ENCODE results near the gene ADK.

DNA sequence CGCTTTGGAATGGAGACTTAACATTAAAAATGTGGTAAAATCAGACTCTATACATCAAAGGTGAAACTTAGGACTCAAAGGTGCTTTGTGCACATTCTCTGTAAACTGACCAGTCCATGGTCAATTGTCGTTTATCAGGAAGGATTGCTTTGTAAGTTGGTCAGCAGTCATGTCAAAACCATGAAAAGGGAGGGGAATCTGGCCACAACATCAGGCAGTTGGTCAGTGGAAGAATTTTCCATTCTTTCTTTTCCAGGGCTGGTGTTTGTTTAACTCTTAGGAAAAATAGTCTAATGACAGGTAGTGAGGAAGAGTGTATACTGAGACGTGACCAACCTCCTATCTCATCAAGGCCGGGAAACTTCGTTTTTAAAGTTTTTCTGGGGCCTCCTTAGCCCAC is 226.5 kb downstream of the ADK start:
- TF ChIP-seq, protein P1, sequence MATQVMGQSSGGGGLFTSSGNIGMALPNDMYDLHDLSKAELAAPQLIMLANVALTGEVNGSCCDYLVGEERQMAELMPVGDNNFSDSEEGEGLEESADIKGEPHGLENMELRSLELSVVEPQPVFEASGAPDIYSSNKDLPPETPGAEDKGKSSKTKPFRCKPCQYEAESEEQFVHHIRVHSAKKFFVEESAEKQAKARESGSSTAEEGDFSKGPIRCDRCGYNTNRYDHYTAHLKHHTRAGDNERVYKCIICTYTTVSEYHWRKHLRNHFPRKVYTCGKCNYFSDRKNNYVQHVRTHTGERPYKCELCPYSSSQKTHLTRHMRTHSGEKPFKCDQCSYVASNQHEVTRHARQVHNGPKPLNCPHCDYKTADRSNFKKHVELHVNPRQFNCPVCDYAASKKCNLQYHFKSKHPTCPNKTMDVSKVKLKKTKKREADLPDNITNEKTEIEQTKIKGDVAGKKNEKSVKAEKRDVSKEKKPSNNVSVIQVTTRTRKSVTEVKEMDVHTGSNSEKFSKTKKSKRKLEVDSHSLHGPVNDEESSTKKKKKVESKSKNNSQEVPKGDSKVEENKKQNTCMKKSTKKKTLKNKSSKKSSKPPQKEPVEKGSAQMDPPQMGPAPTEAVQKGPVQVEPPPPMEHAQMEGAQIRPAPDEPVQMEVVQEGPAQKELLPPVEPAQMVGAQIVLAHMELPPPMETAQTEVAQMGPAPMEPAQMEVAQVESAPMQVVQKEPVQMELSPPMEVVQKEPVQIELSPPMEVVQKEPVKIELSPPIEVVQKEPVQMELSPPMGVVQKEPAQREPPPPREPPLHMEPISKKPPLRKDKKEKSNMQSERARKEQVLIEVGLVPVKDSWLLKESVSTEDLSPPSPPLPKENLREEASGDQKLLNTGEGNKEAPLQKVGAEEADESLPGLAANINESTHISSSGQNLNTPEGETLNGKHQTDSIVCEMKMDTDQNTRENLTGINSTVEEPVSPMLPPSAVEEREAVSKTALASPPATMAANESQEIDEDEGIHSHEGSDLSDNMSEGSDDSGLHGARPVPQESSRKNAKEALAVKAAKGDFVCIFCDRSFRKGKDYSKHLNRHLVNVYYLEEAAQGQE (IDR thresholded peaks at IDR 0.05; ENCODE audit: insufficient read depth in 1 of 2, low read depth in 2 of 2, low read length in 2 of 2), result no peak
- no peak for TF ChIP-seq SIN3A (IDR thresholded peaks at IDR 0.05; ENCODE audit: borderline replicate concordance, insufficient read depth, low read length)
- no peak for TF ChIP-seq POLR2AphosphoS5 (IDR thresholded peaks at IDR 0.05; ENCODE audit: low read depth, low read length)
- no peak for TF ChIP-seq TAF1 (IDR thresholded peaks at IDR 0.05; ENCODE audit: borderline replicate concordance, insufficient read depth, low read length)
